Activated B cell treated with CpG ODN at 0.5 μM for 24 hours (primary cell): Measurements from ENCODE around the gene HOXD11. TPM values are rescaled to one million over a fixed set of nuclear protein-coding genes. Genes with fewer than 3 reads are reported as not detected.

Experiments used
- ATAC-seq: fragments of 200-7000 bp; cut with Tn5 transposase; one replicate; pipeline ENCODE4 v1.10.0; 2021; ENCODE audit warnings: low read depth, mild to moderate bottlenecking, moderate library complexity
- CTCF ChIA-PET: fragments of 350-600 bp; sonication (Branson Sonifier 250); formaldehyde crosslinking; loops from one replicate; lab custom pipeline; 2021; ENCODE audit warnings: antibody characterized with exemption; lab: Charles Lee
- POLR2A ChIA-PET: fragments of 350-600 bp; sonication (Branson Sonifier 250); formaldehyde crosslinking; loops from one replicate; lab custom pipeline; 2021; ENCODE audit warnings: antibody characterized with exemption; lab: Charles Lee
- DNase-seq: peaks from one replicate; pipeline ENCODE4 v3.0.0; 2022
- H3K27ac Mint-ChIP-seq: one replicate; pipeline ENCODE4 v1.8.0; 2020; ENCODE audit warnings: mixed read lengths
- H3K27me3 Mint-ChIP-seq: one replicate; pipeline ENCODE4 v1.8.0; 2021; ENCODE audit warnings: mixed read lengths
- H3K36me3 Mint-ChIP-seq: one replicate; pipeline ENCODE4 v1.8.0; 2021; ENCODE audit warnings: low read depth, mixed read lengths
- H3K4me1 Mint-ChIP-seq: one replicate; pipeline ENCODE4 v1.8.0; 2021; ENCODE audit warnings: mixed read lengths
- H3K4me3 Mint-ChIP-seq: one replicate; pipeline ENCODE4 v1.8.0; 2020; ENCODE audit warnings: mild to moderate bottlenecking, mixed read lengths
- H3K9me3 Mint-ChIP-seq: one replicate; pipeline ENCODE4 v1.8.0; 2020; ENCODE audit warnings: mixed read lengths
- CTCF ChIP-seq: fragments of 200-600 bp; IDR thresholded peaks from one replicate; pipeline ENCODE4 v1.8.0; 2022; ENCODE audit warnings: antibody characterized with exemption, mild to moderate bottlenecking
- intact Hi-C: fragments of 100-400 bp; cut with micrococcal nuclease; formaldehyde crosslinking; loops from one replicate; pipeline ENCODE4 v1.15.1; 2024
- total RNA-seq: library from RNA; stranded (reverse); gene quantifications from 2 replicates; pipeline ENCODE4 v1.2.3, GENCODE V29; 2022

HOXD11 gene
- total RNA-seq, 1 donor from 2014 or later = not detected

- no peak for TF ChIP-seq CTCF
- no peak overlapping the region for H3K4me3 Mint-ChIP-seq
- ChIA-PET POLR2A (no interaction called here), CTCF (interaction anchor here (1.6 to 3.0 kb wide), 2 partner anchors 12 to 415 kb away, joined by 9 to 15 read pairs; no protein-coding TSS in a partner anchor)
- H3K27ac Mint-ChIP-seq = no peak overlapping the region
- intact Hi-C loops = loop anchor here (10.0 kb wide), 1 partner anchor 1804 kb away; the partner anchor contains the start of gene SP9
- no peaks in the 10 kb centered on the region for H3K36me3 Mint-ChIP-seq
- peaks cover 7% of the 10 kb centered on the region for H3K9me3 Mint-ChIP-seq
- DNase-seq (no peak), ATAC-seq (no peak)
- H3K4me1 Mint-ChIP-seq = peaks cover 22% of the 10 kb centered on the region
- H3K27me3 Mint-ChIP-seq = peaks cover 80% of the 10 kb centered on the region
Observed at GRCh38 chr2:176138923-176139660, 32.0 kb downstream of the HOXD11 start.

GRCh38 chr2:176139661-176140512 lies 32.8 kb downstream of the HOXD11 start:
- TF ChIP-seq CTCF = no peak
- H3K27ac Mint-ChIP-seq = no peak overlapping the region
- H3K9me3 Mint-ChIP-seq = peaks cover 7% of the 10 kb centered on the region
- no peak for ATAC-seq
- intact Hi-C loops = loop anchor here (1.0 to 10.0 kb wide), 6 partner anchors 315 to 1805 kb away; partner anchors contain the start of gene SP9
- H3K27me3 Mint-ChIP-seq = peaks cover 76% of the 10 kb centered on the region
- H3K4me3 Mint-ChIP-seq = no peak overlapping the region
- ChIA-PET POLR2A (no interaction called here), CTCF (interaction anchor here (0.6 to 3.0 kb wide), 6 partner anchors 9 to 452 kb away, joined by 4 to 15 read pairs (median 8); no protein-coding TSS in a partner anchor)
- no peaks in the 10 kb centered on the region for H3K36me3 Mint-ChIP-seq
- no peak for DNase-seq
- H3K4me1 Mint-ChIP-seq = peaks cover 22% of the 10 kb centered on the region

GRCh38 chr2:176140513-176141317 lies 33.6 kb downstream of the HOXD11 start:
- ChIA-PET CTCF (interaction anchor here (0.6 to 3.0 kb wide), 7 partner anchors 10 to 511 kb away, joined by 3 to 15 read pairs (median 4); no protein-coding TSS in a partner anchor), POLR2A (no interaction called here)
- Mint-ChIP-seq H3K9me3 (peaks cover 7% of the 10 kb centered on the region), H3K4me1 (peaks cover 17% of the 10 kb centered on the region), H3K4me3 (peak overlapping the region; percentile 28), H3K27me3 (peaks cover 74% of the 10 kb centered on the region), H3K27ac (no peak overlapping the region), H3K36me3 (no peaks in the 10 kb centered on the region)
- peak; percentile 39 for DNase-seq
- intact Hi-C loops = loop anchor here (1.0 to 5.0 kb wide), 5 partner anchors 315 to 1007 kb away; no protein-coding TSS in a partner anchor
- ATAC-seq = peak; percentile 73
- TF ChIP-seq CTCF = no peak

- H3K9me3 Mint-ChIP-seq = peaks cover 7% of the 10 kb centered on the region
- TF ChIP-seq CTCF = no peak
- H3K4me1 Mint-ChIP-seq = peaks cover 10% of the 10 kb centered on the region
- intact Hi-C loops = loop anchor here (5.0 kb wide), 2 partner anchors 510 to 1005 kb away; no protein-coding TSS in a partner anchor
- no peak for DNase-seq
- no peak for ATAC-seq
- H3K4me3 Mint-ChIP-seq = no peak overlapping the region
- ChIA-PET POLR2A (no interaction called here), CTCF (interaction anchor here (1.3 kb wide), 1 partner anchor 313 kb away, joined by 4 read pairs; no protein-coding TSS in a partner anchor)
- peaks cover 77% of the 10 kb centered on the region for H3K27me3 Mint-ChIP-seq
- no peaks in the 10 kb centered on the region for H3K36me3 Mint-ChIP-seq
- no peak overlapping the region for H3K27ac Mint-ChIP-seq
Observed at GRCh38 chr2:176142281-176142680, 35.2 kb downstream of the HOXD11 start.
